ENCODE results near the gene KDSR. TPM values are rescaled to one million over a fixed set of nuclear protein-coding genes. Genes with fewer than 3 reads are reported as not detected.

The KDSR gene
- total RNA-seq, 1 experiment from 2014 or later: 29.8 TPM

DNA sequence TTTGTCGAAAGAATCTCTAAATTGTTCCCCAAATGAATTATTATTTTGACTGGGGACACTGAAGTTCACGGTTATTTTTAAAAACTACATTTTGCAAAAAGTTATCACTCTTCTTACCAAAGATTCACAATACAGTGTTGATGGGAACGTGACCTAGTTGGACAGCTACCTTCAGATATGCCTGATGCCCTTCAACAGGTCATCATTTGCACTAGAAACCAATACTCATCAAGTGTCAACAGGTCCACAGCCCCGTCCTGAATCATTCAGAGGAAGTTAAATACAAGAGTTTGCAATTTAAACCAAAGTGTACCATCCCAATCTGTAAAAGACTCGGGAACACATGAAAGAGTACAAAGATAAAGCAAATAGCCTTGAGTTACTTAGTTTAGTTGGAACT lies 75.7 kb downstream of the KDSR start:
- H3K36me3 ChIP-seq (ENCODE audit: control insufficient read depth, insufficient read depth, low read length): no peaks in the 10 kb centered on the region
- no peak for TF ChIP-seq POLR2AphosphoS5 (IDR thresholded peaks at IDR 0.05; ENCODE audit: low read depth, low read length)
- TF ChIP-seq CTCF (IDR thresholded peaks at IDR 0.05): no peak
- no peak for TF ChIP-seq SIN3A (IDR thresholded peaks at IDR 0.05; ENCODE audit: borderline replicate concordance, insufficient read depth, low read depth, low read length)
- TF ChIP-seq, protein P1, sequence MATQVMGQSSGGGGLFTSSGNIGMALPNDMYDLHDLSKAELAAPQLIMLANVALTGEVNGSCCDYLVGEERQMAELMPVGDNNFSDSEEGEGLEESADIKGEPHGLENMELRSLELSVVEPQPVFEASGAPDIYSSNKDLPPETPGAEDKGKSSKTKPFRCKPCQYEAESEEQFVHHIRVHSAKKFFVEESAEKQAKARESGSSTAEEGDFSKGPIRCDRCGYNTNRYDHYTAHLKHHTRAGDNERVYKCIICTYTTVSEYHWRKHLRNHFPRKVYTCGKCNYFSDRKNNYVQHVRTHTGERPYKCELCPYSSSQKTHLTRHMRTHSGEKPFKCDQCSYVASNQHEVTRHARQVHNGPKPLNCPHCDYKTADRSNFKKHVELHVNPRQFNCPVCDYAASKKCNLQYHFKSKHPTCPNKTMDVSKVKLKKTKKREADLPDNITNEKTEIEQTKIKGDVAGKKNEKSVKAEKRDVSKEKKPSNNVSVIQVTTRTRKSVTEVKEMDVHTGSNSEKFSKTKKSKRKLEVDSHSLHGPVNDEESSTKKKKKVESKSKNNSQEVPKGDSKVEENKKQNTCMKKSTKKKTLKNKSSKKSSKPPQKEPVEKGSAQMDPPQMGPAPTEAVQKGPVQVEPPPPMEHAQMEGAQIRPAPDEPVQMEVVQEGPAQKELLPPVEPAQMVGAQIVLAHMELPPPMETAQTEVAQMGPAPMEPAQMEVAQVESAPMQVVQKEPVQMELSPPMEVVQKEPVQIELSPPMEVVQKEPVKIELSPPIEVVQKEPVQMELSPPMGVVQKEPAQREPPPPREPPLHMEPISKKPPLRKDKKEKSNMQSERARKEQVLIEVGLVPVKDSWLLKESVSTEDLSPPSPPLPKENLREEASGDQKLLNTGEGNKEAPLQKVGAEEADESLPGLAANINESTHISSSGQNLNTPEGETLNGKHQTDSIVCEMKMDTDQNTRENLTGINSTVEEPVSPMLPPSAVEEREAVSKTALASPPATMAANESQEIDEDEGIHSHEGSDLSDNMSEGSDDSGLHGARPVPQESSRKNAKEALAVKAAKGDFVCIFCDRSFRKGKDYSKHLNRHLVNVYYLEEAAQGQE (IDR thresholded peaks at IDR 0.05; ENCODE audit: insufficient read depth in 1 of 2, low read depth in 2 of 2, low read length in 1 of 2): no peak
- no peak for TF ChIP-seq TCF7L2 (IDR thresholded peaks at IDR 0.05; ENCODE audit: low read depth, low read length)
- no peak overlapping the region for H3K27ac ChIP-seq (ENCODE audit: low read length)
- H3K9me3 ChIP-seq (ENCODE audit: control insufficient read depth, insufficient read depth, low read depth, low read length): no peaks in the 10 kb centered on the region
- no TSS peak for BruUV-seq (replicated peaks)
- ATAC-seq (no peak), DNase-seq (ENCODE audit: low read depth, low spot score) (no peak)
- intact Hi-C loops (cut with micrococcal nuclease; ENCODE audit: unreplicated experiment) (no loop called here), in situ Hi-C loops (cut with HindIII; ENCODE audit: low pct_unique_long_range_greater_than_20kb, low sequenced_read_pairs) (no loop called here)
- no peaks in the 10 kb centered on the region for H3K4me1 ChIP-seq (ENCODE audit: control insufficient read depth, insufficient read depth, low read length)
- no peak overlapping the region for H3K4me3 ChIP-seq (ENCODE audit: low read depth in 2 of 2, low read length in 2 of 2)
- peaks cover 2% of the 10 kb centered on the region; the same call in 1 of the 2 replicates for H3K27me3 ChIP-seq (ENCODE audit: control insufficient read depth, insufficient read depth, low read length)
- POLR2A ChIA-PET: no interaction called here
- CTCF ChIA-PET: no interaction called here

GRCh38 chr18:63290821-63291200 lies 76.2 kb downstream of the KDSR start:
- Histone ChIP-seq H3K27ac (ENCODE audit: low read length) (no peak overlapping the region), H3K36me3 (ENCODE audit: control insufficient read depth, insufficient read depth, low read length) (no peaks in the 10 kb centered on the region), H3K4me1 (ENCODE audit: control insufficient read depth, insufficient read depth, low read length) (no peaks in the 10 kb centered on the region), H3K27me3 (ENCODE audit: control insufficient read depth, insufficient read depth, low read length) (peaks cover 2% of the 10 kb centered on the region; the same call in 1 of the 2 replicates), H3K9me3 (ENCODE audit: control insufficient read depth, insufficient read depth, low read depth, low read length) (no peaks in the 10 kb centered on the region), H3K4me3 (ENCODE audit: low read depth in 2 of 2, low read length in 2 of 2) (no peak overlapping the region)
- intact Hi-C loops (cut with micrococcal nuclease; ENCODE audit: unreplicated experiment) (no loop called here), in situ Hi-C loops (cut with HindIII; ENCODE audit: low pct_unique_long_range_greater_than_20kb, low sequenced_read_pairs) (no loop called here)
- DNase-seq (ENCODE audit: low read depth, low spot score): no peak
- ATAC-seq: no peak
- POLR2A ChIA-PET: no interaction called here
- TF ChIP-seq CTCF (IDR thresholded peaks at IDR 0.05) (no peak), POLR2AphosphoS5 (IDR thresholded peaks at IDR 0.05; ENCODE audit: low read depth, low read length) (no peak), SIN3A (IDR thresholded peaks at IDR 0.05; ENCODE audit: borderline replicate concordance, insufficient read depth, low read depth, low read length) (no peak), TCF7L2 (IDR thresholded peaks at IDR 0.05; ENCODE audit: low read depth, low read length) (no peak)
- TF ChIP-seq, protein P1 (IDR thresholded peaks at IDR 0.05; ENCODE audit: insufficient read depth in 1 of 2, low read depth in 2 of 2, low read length in 1 of 2): no peak
- no TSS peak for BruUV-seq (replicated peaks)
- CTCF ChIA-PET: no interaction called here
